Fibroblast of the aortic adventitia (primary cell): ENCODE measurements around the gene DNAAF5. TPM values are rescaled to one million over a fixed set of nuclear protein-coding genes. Genes with fewer than 3 reads are reported as not detected.

Experiments used
- DNase-seq: peaks from one replicate; pipeline ENCODE4 v3.0.0-alpha.2; 2010; ENCODE audit warnings: low read depth
- H3K4me3 ChIP-seq: 2 replicates; pipeline ENCODE4 v1.5.1; 2011; ENCODE audit warnings: low read depth, mild to moderate bottlenecking, control low read depth, low read length, moderate library complexity
- total RNA-seq: library from RNA; depleted of rRNA; stranded (reverse); fragments of >200 nt; gene quantifications from 2 replicates; pipeline ENCODE4 v1.2.3, GENCODE V29; 2012; ENCODE audit warnings: low replicate concordance
- TF ChIP-seq, protein P1 (sequence below): IDR thresholded peaks from 2 replicates; pipeline ENCODE4 v1.5.1; 2011; ENCODE audit warnings: mild to moderate bottlenecking, low read length, control low read depth, inconsistent platforms; ENCODE audit not compliant: insufficient read depth

Gene DNAAF5
- total RNA-seq, 1 donor: 22.0 TPM

DNA sequence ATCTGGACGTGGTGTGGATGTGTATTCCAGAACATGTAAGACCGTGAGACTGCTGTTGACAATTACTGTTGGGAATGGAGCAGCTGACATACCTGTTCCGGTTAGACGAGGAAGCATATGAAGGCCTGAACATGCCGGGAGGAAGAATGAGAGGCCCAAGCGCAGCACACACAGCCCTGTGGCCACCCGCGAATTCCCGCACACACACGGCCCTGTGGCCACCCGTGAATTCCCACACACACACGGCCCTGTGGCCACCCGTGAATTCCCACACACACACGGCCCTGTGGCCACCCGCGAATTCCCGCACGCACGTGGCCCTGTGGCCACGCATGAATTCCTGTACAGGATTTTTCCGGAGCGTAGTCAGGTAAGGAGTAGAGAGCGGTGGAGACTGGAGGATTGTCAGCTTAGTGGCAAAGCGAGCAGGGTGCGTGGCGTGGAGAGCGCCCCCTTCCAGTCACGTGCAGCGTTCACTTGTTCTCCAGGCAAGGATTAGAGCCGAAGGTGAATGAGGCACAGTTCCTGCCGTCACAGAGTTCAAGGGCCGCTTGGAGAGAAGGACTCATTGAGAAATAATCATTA, 96.3 kb downstream of the DNAAF5 start:
- no peak for DNase-seq
- H3K4me3 ChIP-seq: no peak overlapping the region
- TF ChIP-seq, protein P1, sequence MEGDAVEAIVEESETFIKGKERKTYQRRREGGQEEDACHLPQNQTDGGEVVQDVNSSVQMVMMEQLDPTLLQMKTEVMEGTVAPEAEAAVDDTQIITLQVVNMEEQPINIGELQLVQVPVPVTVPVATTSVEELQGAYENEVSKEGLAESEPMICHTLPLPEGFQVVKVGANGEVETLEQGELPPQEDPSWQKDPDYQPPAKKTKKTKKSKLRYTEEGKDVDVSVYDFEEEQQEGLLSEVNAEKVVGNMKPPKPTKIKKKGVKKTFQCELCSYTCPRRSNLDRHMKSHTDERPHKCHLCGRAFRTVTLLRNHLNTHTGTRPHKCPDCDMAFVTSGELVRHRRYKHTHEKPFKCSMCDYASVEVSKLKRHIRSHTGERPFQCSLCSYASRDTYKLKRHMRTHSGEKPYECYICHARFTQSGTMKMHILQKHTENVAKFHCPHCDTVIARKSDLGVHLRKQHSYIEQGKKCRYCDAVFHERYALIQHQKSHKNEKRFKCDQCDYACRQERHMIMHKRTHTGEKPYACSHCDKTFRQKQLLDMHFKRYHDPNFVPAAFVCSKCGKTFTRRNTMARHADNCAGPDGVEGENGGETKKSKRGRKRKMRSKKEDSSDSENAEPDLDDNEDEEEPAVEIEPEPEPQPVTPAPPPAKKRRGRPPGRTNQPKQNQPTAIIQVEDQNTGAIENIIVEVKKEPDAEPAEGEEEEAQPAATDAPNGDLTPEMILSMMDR: no peak

DNA sequence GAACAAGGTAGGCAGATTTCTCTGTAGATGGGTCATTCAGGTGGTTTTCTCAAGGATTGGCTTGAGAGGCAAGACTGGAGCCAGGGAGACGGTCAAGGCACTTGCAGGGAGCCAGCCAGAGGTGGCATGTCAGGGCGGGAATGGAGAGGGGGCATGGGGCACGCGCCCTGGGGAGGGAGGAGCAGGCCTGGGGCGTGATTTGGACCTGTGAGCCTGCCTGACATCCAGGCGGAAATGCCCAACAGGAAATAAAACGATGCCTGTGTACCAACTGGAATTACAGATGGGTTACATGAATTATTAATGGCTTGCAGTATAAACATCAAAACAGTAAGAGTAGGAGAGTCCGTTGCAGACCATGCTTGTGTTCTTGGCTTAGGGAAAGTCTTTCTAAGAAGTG, 97.2 kb downstream of the DNAAF5 start:
- no peak for DNase-seq
- no peak overlapping the region for H3K4me3 ChIP-seq
- TF ChIP-seq, protein P1: no peak

DNA sequence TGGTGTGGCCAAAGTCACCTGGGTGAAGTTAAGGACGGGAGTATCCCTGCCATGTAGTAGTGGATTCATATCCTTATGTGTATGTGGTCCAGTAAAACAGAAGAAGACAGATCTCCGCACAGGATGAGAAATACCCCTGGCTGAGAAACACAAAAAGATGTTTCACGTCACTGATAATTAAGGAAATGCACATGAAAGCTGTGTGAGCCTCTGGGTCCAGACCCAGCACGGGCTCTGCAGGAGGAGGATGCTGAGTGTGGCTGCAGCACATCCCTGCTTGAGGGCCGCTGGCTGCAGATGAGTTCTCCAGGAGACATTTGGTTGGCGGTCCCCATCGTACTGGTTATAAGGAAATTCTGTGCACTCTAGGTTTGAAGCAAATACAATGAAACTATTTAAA, 97.6 kb downstream of the DNAAF5 start:
- H3K4me3 ChIP-seq: no peak overlapping the region
- DNase-seq: no peak
- TF ChIP-seq, protein P1: no peak

DNA sequence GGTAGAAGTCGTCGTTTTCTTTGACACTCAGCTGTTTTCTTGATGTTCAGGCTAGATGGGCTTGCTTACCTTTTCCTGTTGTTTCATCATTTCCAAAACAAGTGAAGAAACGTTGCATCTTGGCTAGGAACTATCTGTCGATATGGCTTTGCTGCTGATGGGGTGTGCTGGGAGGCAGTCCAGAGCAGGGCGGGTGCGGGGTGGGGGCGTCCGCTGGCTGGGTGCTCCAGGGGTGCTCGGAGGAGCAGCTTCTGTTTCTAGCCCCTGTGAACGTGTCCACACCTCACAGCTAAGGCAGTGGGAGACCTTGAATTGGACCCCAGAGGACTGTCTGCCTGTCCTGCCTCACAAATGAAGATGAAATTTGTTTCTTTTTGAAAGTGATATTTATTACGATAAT, 98.2 kb downstream of the DNAAF5 start:
- peak overlapping the region; percentile 33 for H3K4me3 ChIP-seq
- TF ChIP-seq, protein P1: no peak
- DNase-seq: no peak

DNA sequence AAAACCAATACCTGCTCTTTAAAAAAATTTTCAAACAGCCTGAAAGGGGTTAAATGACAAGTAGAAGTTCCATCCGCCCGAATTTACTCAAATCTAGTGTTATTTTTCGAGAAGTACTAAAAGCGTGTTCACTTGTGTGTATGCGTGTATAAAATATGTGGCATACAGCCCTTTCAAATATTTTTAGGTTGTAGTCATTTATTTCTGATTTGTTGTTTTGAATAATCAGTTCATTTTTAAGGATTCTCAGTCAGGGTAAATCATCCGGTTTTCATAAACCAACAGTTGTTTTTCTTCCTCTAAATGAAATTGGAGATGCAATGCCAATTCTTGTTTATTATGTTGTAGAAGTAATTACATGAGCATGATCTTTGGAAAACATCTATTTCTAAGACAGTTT, 98.9 kb downstream of the DNAAF5 start:
- TF ChIP-seq, protein P1: no peak
- peak; percentile 72 for DNase-seq
- no peak overlapping the region for H3K4me3 ChIP-seq

DNA sequence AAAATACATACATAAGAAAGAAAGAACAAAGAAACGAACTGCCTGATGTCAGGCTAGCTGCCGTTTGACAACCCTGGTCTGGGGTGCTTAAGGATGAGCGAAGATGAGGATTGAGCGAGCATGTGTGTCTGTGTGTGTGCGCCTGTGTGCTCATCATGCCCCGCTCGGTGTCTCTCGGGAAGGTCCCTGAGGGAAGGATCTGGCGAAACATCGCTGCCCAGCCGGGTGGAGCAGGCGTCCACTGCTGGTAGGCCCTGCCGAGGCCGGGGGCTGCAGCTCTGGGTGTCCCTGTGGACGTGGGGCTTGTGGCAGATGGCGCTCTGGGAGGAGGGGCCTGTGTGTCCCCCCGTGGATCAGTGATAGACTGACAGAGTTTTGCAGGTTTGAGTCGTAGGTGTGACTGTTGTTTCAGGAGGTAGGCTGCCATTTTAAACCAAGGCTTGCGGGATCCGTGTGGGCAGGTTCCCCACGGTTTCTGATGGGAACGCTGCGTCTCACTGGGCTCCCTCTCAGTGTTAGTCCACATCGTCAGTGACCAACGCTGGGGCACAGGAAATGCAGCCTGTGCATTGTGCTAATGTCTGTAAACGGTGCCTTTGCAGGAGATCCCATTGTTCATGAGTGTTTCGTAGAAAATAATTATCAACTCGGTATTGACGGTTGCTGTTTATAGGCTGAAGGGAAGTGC, 99.9 kb downstream of the DNAAF5 start:
- no peak for DNase-seq
- TF ChIP-seq, protein P1: no peak
- H3K4me3 ChIP-seq: no peak overlapping the region
